Measurements from ENCODE around the gene GABBR2. TPM values are rescaled to one million over a fixed set of nuclear protein-coding genes. Genes with fewer than 3 reads are reported as not detected.

GABBR2 gene
- total and polyA plus RNA-seq, 2 of the 8 experiments (the other 6 are each of a cell fraction or from before 2014, with no cell fraction given), result 0.50 to 1.2 TPM

- 80% methylated on average over 3 of the region's 3 CpGs; no CpG with 5 or more reads in 1 of the 2 experiments for WGBS, 2 experiments (ENCODE audit: extremely low coverage in 1 of 2, insufficient coverage in 1 of 2, insufficient read length in 1 of 2, insufficient replicate concordance in 2 of 2, low coverage in 1 of 2, low lambda C conversion rate in 2 of 2, missing lambda C conversion rate in 1 of 2)
- DNase-seq (ENCODE audit: low read depth in 1 of 2, low spot score in 2 of 2), result no peak
- TF ChIP-seq HDAC2 (IDR thresholded peaks at IDR 0.05; ENCODE audit: borderline replicate concordance in 1 of 2, low read depth in 2 of 2, low read length in 2 of 2) (no peak), SIN3A (conservative IDR thresholded peaks at IDR 0.05 in 1 of 2, IDR thresholded peaks at IDR 0.05 in 1 of 2; ENCODE audit: low read depth in 1 of 2, low read length in 2 of 2) (no peak)
Observed at GRCh38 chr9:98491828-98492227, 216.9 kb downstream of the GABBR2 start.

More at GRCh38 chr9:98491828-98492227, 216.9 kb downstream of the GABBR2 start:
- POLR2A ChIA-PET (ENCODE audit: partially characterized antibody), result no interaction called here
- Histone ChIP-seq H4K20me1 (replicated peaks in 1 of 2; ENCODE audit: control insufficient read depth in 1 of 2, insufficient read depth in 2 of 2, low read length in 2 of 2) (no peaks in the 10 kb centered on the region), H3K4ac (replicated peaks; ENCODE audit: insufficient read length, low read depth, low read length) (no peak overlapping the region), H3K18ac (ENCODE audit: extremely low read depth, low read length) (no peak overlapping the region), H2BK20ac (ENCODE audit: low read length) (no peak overlapping the region), H3K36me3 (ENCODE audit: control insufficient read depth in 2 of 4, insufficient read depth in 4 of 4, low read length in 3 of 4) (no peaks in the 10 kb centered on the region), H3K27me3 (replicated peaks in 1 of 4; ENCODE audit: control insufficient read depth in 3 of 4, extremely low read depth in 1 of 4, insufficient read depth in 3 of 4, low read length in 3 of 4) (no peaks in the 10 kb centered on the region), H3K56ac (replicated peaks; ENCODE audit: insufficient read length, low read depth, low read length) (no peak overlapping the region), H4K8ac (ENCODE audit: extremely low read depth, insufficient read depth, low read length) (no peak overlapping the region), H2BK120ac (replicated peaks; ENCODE audit: low read depth, low read length) (no peak overlapping the region), H3K23me2 (ENCODE audit: low read depth, low read length) (no peaks in the 10 kb centered on the region), H3K79me2 (ENCODE audit: control insufficient read depth in 1 of 2, insufficient read depth in 2 of 2, low read length in 2 of 2) (no peaks in the 10 kb centered on the region), H3K14ac (ENCODE audit: insufficient read length) (no peak overlapping the region), H2BK15ac (ENCODE audit: low read length) (no peak overlapping the region), H3K9me3 (ENCODE audit: insufficient read depth in 2 of 2, low read depth in 1 of 2, low read length in 1 of 2) (peaks cover 0 to 4% of the 10 kb centered on the region in 2 experiments; a peak in 1 of 4 replicates), H4K91ac (replicated peaks; ENCODE audit: insufficient read length, low read length) (no peak overlapping the region), H2BK5ac (ENCODE audit: low read depth, low read length) (no peak overlapping the region), H3K9ac (replicated peaks in 1 of 4; ENCODE audit: extremely low read depth in 1 of 4, low read depth in 3 of 4, low read length in 3 of 4) (no peak overlapping the region), H3K27ac (ENCODE audit: low read depth, low read length) (no peak overlapping the region), H2AK5ac (ENCODE audit: low read depth, low read length) (no peak overlapping the region), H3K4me2 (ENCODE audit: insufficient read depth in 1 of 2, low read depth in 2 of 2, low read length in 2 of 2) (no peak overlapping the region), H3K79me1 (ENCODE audit: low read depth, low read length) (no peaks in the 10 kb centered on the region), H3K4me1 (replicated peaks in 1 of 4; ENCODE audit: control insufficient read depth in 3 of 4, insufficient read depth in 4 of 4, low read length in 3 of 4) (no peaks in the 10 kb centered on the region), H3K23ac (ENCODE audit: insufficient read length) (no peak overlapping the region), H3K4me3 (ENCODE audit: extremely low read depth in 1 of 4, insufficient read depth in 2 of 4, low read depth in 3 of 4, low read length in 4 of 4) (no peak overlapping the region), H2AFZ (ENCODE audit: low read length) (no peak overlapping the region), H2BK12ac (ENCODE audit: low read depth, low read length) (no peak overlapping the region), H4K5ac (ENCODE audit: insufficient read length, low read depth, low read length) (no peak overlapping the region)
- no peak for FAIRE-seq
- CTCF ChIA-PET (ENCODE audit: partially characterized antibody), result interaction anchor here (0.9 to 1.3 kb wide), 4 partner anchors 11 to 283 kb away, joined by 3 to 4 read pairs (median 3); no protein-coding TSS in a partner anchor

Data from H1 (cell line).